A172 (cell line): Measurements from ENCODE around the gene JAK1. TPM values are rescaled to one million over a fixed set of nuclear protein-coding genes. Genes with fewer than 3 reads are reported as not detected.
"Not testable (repeated sequence)": the region's sequence is repeated elsewhere in the genome, so short reads cannot be mapped to it uniquely, and the experiment has no call there.

Experiments
- DNase-seq: peaks from one replicate; pipeline ENCODE4 v3.0.0-alpha.2; 2015; ENCODE audit warnings: low spot score
- total RNA-seq: library from RNA; depleted of rRNA; stranded (reverse); fragments of >200 nt; shearing (Covaris generic); gene quantifications from 2 replicates; pipeline ENCODE4 v1.2.3, GENCODE V29; 2014

The JAK1 gene
- total RNA-seq, 1 experiment from 2014 or later = 70.5 TPM

DNA sequence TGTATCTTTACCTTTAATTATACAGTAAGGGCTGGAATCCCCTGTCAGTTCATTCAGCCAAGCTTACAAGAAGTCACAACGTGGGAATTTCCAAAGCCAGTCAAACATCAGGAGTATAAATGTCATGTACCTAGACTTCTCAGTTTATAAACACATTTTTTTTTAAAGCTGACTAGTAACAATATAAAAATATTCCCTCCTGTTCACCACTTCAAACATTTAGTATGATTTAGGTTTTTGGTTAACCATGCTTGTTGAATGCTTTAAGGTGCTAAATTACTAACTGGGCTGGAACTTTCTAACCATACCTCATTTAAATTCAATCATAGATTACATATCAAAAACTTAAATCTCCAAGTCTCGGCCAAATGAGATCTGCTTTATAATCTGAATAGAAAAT lies 44.0 kb downstream of the JAK1 start:
- no peak for DNase-seq

DNA sequence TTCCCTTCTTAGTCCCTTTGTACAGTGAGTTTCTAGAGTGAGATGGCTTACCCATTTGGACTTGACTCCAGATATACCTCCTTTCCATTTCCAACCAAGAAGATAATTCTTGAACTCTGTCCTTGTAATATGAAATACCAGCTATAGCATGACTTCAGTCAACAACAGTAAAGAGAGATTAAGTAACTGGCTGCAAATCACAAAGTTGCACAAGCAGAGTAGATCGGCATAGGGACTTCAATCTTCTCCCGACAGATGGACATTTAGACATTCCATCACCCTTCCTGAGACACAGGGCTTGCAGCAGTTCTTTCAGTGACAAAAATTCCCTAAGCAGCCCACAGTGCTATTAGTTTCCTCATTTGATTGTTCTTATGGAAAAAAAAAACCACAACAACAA lies 44.6 kb downstream of the JAK1 start:
- no peak for DNase-seq

DNA sequence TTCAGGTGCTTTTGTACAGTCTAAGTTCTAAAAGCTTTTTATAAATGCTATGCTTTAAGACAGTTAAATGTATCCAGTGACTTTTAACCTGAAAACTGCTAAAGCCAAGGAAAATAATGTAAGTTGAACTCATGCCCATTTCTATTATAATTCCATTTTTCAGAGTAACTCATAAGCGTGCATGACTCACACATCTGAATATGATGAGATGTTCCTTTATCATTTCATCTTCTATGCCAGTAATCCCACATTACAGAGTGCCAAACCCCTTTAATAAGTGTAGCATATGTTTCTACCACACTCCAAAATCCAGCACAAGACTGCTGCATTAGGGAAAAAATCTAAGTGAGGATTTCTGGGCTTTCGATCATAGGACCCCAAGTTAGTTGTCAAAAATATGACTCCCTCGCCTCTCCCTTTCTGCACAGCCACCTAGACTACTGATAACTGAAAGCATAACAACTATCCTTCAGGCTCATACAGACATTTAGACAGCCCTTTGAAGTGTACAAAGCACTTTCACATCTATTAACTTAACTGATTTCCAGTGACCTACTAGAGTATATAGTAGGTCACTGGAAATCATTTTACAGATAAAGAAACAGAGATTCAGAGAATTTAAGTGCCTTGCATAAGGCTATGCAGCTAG lies 45.3 kb downstream of the JAK1 start:
- no peak for DNase-seq

DNA sequence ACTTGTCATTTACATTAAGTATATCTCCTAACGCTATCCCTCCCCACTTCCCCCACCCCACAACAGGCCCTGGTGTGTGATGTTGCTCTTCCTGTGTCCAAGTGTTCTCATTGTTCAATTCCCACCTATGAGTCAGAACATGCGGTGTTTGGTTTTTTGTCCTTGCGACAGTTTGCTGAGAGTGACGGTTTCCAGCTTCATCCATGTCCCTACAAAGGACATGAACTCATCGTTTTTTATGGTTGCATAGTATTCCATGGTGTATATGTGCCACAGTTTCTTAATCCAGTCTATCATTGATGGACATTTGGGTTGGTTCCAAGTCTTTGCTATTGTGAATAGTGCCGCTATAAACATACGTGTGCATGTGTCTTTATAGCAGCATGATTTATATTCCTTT lies 47.2 kb downstream of the JAK1 start:
- not testable (repeated sequence) for DNase-seq

DNA sequence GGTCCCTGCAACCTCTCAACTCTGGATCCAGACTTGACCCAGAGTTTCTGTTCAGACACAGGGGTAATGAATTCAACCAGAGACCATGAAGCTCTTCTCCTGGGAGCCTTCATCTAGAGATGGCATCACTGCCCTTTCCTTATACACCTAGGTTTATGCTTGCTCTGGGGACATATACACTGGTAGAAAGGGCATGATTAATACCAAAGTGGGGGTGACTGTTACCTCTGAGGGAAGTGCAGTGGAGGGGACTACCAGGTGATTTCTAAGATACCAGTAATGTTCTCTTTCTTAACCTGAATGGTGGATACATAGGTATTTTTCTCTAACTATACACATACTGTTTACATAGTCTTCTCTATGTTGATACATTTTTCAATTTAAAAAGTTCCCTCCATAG lies 48.4 kb downstream of the JAK1 start:
- no peak for DNase-seq

DNA sequence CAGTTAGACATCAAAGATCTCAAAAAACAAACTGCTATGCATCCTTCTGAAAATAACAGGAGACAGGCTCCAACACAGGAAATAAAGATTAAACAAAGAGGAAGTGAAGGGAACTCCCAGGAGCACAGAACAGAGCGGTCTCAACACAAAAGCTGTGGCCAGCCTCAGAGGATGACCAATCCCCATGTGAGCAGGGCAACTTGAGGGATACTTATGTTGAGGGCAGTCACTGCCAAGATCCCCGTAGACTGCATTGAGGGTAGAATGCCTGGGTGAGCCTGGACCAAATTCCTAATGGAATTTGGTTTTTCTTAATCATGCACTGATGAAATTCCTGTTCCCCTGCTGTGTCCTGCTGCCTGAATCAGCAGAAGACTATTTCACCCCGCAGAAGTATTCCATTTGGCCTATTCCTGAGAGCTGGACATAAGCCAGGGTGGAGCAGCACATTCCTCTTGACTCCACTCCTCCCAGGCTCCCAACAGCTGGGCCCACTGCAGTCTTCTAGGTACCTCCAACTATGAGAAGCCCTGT lies 49.0 kb downstream of the JAK1 start:
- DNase-seq = peak; percentile 96

DNA sequence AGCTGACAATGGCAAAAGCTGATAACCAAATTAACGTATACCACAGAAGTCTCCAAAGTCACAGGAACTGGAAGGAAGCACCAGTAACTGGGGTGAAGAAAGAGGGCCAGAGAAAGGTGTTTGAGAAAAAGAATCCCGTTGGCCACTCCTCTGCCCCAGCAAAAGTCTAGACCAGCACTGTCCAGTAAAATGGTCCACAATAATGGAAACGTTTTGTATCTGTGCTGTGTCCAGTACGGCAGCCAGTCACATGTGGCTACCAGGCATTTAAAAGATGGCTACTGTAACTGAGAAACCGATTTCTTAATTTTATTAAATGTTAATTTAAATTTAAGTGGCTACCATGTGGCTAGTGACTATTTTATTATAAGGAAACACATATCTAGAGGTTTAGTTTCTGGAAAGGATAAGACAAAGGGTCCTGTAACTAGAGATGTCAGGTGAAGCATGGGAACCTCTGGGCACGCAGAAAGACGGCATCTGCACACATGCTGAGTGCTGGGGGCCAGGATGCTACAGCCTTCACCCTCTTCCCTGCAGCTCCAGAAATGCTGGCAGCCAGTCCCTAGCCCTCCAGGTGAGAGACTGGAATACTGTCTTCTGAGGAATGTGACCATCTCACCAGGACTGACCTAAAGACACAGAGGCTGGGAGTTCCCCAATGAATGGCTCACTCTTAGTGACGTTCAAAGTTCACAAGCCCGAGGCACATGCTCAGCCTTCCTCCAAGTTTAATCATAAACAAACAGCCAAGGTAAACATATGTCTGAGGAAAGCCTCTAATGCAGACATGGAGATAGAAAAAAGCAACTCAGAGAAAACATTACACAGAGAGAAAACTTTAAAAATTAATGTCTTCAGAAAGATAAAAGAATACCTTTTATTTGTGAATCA lies 50.7 kb downstream of the JAK1 start:
- DNase-seq = peak; percentile 64

DNA sequence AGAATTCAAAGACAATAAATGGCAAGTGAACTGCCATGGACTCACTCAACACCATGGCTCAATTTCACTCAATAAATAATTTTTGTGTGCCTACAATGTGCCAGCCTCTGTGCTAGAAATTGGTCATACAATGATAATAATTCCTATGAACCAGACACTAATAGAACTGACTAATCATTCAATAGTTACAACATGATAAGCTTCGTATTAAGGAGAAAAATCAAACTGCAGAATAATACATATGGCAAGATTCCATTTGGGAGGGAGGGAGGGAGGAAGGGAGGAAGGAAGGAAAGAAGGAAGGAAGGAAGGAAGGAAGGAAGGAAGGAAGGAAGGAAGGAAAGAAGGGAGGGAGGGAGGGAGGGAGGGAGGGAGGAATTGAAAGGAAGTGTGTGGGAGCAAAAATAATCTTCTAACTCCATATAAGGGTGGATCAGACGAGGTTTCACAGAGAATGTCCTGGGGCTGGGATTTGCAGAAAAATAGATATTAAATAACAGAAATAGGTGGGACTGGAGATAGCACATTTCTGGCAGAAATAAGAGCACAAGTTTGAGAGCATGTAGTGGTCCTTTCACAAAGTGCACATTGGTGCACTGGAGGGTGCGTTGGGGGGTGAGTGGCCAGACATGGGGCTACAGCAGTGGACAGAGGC lies 52.9 kb downstream of the JAK1 start:
- no peak for DNase-seq

DNA sequence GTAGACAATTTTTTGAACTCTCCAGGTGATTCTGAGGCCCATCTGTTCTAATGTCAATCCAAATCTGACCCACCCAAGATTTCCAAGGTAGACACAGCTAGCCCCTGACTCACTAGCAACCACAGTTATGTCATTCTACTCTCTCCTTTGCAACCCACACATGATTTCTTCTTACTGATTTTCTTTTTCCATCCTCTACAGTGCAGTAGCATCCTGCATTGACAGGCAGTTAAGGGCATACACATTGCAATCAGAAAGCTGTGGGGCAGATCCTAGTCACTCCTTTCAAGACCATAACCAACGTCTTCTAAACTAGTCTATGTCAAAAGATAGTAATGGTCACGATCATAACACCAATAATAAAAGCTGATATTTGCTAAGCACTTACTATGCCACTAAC lies 54.2 kb downstream of the JAK1 start:
- no peak for DNase-seq

DNA sequence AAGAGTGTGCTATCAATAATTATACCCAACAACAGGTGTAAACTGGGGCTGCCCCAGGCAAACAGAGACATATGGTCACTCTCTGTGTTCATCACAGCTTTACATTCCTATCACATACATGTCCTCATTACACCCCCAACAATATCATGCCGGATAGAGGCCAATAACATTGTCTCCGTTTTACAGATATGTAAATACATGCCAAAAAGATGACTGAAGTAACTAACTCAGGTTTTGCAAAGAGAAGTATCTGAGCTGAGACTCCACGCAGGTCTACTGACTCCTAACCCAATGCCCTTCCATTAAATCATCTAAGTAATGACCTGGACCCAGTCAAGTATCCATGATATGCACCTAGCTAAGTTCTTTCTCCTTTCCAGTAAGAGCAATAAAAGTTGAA lies 55.0 kb downstream of the JAK1 start:
- no peak for DNase-seq

DNA sequence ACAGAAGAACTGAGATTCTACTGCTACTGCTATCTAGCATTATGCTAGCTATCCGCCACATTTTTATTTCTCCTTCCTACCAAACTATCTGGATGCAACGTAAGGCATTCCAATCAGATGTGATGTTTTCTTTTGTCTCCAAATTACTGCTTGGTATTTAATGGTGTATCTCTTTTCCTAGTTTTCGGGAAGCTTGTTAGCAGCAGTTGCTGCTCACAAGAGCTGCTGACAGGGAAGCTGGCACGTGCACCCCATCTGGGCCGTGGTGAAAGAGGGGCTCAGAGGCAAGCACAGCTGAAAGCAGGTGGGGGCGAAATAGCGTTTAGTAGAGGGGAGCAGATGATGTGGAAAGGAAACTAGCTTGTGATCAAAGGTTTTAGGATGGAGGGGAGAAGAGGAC lies 57.3 kb downstream of the JAK1 start:
- DNase-seq = no peak

DNA sequence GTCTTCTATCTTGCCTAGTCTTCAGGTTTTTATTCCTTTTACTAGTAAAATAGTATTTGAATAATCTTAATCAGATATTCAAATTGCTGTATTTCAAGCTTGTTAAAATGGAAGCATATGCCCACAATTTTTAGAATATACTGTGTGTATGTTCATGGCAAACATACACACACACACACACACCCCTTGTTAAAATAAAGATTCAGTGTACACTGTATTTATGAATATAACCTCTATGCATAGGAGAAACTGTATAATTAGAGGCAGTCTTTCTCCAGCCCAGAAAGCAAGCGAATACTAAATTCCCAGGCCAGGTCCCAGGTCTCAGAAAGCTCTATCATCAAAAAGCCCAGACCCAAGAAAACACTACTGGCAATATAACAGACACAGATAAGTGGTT lies 57.8 kb downstream of the JAK1 start:
- no peak for DNase-seq

DNA sequence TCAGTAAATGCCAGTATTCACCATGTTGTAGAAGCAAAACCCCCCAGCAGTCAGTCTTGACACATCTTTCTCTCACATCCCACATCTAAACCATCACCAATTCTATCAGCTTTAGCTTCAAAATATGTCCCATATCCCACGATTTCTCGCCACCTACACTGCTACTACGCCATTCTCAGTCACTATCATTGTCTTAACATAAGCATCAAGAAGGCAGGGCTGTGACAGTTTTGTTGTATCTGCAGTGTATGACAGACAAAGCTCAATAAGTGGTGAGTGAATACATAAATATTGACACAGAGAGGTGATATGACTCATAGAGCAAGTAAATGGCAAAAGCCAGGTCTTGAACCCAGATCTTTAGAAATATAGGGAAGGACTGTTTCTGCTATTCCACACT lies 59.9 kb downstream of the JAK1 start:
- DNase-seq = no peak

DNA sequence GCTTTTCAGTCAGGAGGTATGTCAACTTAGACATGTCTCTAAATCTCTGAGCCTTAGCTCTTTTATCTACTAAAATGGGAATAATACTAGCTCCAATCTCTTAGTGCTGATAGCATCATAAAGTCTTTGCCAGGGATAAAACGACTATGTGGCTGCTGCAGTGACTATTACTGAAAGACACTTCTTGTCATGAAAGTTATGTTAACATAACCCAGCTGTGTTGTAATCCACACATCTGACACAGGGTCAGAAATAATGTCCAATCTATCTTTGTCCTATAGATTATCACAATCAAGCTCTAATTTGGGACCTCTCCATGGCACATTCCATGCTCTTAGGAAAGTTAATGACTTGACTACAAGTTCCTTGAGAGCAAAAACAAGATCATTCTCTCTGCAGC lies 62.8 kb downstream of the JAK1 start:
- DNase-seq = no peak

DNA sequence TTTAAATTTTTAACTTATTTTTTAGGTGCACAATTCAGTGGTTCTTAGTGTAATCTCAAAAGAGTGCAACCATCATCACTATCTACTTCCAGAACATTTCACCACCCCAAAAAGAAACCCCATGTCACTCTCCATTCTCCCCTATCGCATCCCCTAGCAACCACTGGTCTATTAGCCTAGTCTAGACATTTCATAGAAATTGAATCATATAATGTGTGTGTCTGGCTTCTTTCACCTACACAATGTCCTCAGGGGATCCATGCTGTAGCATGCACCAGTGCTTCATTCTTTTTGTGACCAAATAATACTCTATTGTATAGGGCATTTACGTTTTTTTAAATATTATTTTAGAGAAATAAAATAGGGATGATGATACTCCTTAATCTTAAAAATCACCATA lies 64.7 kb downstream of the JAK1 start:
- no peak for DNase-seq

DNA sequence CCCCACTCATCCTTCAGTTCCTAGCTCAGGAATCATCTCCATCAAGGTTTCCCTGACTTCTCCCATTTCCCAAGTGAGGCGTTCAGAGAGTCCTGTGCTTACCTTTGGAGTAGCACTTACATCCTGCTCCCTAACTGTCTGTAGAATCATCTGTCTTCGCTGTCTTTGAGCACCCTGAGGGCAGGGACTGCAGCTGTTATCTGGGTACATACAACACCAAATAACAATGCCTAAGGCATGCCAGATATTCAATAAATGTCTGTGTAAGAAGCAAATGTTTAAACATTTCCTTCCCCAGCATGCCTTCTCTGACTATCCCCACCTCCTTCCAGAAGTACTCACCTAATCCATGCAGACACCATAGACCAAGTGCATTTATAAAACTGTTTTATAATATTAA lies 65.4 kb downstream of the JAK1 start:
- no peak for DNase-seq

DNA sequence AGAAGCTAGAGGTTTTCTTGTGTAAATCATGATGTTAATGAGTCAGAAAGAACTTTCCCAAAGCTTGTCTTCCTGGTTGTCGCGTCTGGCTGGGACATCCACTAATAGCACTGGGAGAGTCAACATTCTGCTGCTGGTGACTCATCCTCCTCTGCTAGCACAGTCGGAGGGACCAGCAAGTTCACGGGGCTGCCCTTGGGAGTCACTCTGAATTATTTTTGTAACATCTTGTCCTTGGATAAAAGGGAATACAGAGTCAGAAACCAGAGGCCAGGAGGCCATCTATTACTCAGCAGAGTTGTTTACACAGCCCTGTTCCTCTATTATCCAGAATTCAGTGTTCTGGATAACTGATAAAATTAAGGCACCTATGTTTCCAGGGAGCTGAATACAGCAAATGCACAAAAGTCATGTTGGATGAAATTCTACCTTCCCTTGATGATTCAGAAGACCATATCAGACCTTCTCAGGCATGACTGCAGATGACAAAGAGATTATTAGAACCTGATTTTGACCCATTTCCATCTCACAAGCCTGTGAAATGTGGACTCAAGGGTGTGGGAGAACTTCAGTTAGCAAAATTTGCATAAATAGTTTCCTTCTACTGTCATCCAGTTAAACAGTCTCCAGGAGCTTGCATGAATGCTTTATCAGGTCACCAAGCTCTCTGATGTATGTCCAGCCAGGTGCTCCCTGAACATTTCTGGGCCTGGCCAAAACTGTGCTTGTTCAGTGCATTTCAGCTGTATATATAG lies 68.1 kb downstream of the JAK1 start:
- DNase-seq = peak; percentile 98

DNA sequence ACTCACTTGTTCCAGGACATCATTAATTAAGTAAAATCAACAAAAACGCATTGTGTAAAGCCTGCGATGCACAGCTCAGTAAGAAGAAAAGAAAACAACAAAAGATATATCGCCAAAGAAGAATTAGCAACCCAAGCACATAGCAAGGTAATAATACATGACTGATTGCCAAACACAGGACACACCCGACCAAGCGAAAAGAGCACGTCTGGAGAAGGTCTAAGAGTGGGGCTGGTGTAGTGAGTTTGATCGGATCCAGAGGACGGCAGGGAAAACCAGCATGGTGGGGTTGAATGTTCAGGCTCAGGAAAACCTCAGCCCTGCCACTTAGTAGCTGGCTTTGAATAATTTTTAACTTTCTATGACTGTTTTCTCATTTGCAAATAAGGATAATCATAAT lies 69.8 kb downstream of the JAK1 start:
- no peak for DNase-seq

DNA sequence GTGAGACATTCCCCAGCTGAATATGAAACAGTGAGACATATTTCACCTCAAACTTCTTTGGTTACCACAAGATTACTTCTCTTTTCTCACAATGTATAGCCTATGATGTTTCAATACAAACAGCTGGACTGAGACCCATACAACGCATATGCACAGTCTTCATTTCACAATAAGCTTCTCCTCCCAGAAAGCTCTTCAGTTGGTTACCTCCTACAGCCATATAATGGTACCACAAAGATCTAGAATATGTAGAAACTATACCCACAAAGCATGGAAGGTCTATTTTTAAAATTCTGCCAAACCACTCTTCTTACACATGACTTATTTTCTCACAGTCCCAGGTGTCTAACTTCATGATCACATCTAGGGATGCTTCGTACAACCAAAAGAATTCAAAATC lies 70.8 kb downstream of the JAK1 start:
- DNase-seq = no peak

DNA sequence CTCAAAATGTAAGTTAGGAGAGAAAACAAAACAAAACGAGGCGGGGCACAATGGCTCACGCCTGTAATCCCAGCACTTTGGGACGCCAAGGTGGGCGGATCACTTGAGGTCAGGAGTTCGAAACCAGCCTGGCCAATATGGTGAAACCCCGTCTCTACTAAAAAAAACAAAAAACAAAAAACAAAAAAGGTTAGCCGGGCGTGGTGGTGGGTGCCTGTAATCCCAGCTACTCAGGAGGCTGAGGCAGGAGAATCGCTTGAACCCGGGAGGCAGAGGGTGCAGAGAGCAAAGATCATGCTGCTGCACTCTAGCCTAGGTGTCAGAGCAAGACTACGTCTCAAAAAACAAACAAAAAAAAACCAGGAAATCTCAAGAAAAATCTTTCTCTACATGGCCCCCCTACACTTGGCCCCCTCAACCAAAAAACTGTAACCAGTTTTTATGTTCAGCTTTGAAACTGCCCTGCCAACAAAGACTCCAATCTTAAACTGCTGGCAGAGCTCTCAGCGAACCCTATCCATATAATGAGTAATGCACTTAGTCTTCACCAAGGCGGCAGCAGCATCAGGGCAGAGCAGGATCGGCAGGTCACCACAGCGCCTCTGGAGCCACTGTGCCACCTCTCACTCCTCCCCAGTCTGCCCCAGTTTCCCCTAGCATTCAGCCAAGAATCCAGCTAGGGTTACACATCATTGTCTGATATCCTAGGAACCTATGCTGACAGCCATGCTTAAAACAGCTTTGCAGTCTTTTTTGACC lies 71.7 kb downstream of the JAK1 start:
- DNase-seq = no peak

DNA sequence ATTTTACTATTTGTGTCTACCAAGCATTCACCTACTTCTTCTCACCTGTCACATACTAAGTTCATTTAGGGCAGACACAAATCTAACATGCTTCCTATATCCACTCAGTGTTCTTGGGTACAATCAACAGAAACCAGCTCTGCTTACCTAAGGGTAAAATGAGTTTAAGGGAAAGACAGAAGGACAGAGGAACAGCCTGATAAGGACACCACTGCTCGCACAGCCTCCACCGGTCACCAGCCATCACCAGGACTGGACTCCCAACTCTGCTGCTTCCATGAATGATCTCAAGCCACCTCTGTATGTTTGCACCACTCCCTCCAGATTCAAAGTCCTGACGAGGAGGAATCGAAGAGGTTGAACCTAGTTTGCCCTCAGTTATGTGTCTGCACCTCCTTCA lies 72.4 kb downstream of the JAK1 start:
- DNase-seq = no peak
